Adrenal gland (tissue), 12 donors: Measurements from ENCODE around the gene PERCC1. TPM values are rescaled to one million over a fixed set of nuclear protein-coding genes. Genes with fewer than 3 reads are reported as not detected.

ENCODE experiments used
- DNase-seq, 7 donors: peaks; one replicate each; pipeline ENCODE4 v3.0.0-alpha.2; 2019 to 2020
- H3K27ac ChIP-seq, 5 donors: fragments of 200-600 bp; sonication (generic) in 4 of 5; 1 replicate in 3 of 5; 2 replicates in 2 of 5; pipeline versions ENCODE4 v1.5.1 to v1.8.0; 2016 to 2020; ENCODE audit warnings: mild to moderate bottlenecking in 1 of 5
- H3K27me3 ChIP-seq: fragments of 200-600 bp; 2 replicates; pipeline ENCODE4 v1.8.0; 2021
- H3K36me3 ChIP-seq, 2 donors: fragments of 200-600 bp; replicated peaks in 1 of 2; 1 replicate in 1 of 2; 2 replicates in 1 of 2; pipeline versions ENCODE4 v1.5.1 to v1.8.0; 2018 to 2022
- H3K4me1 ChIP-seq, 2 donors: fragments of 200-600 bp; replicated peaks in 1 of 2; 1 replicate in 1 of 2; 2 replicates in 1 of 2; pipeline versions ENCODE4 v1.5.1 to v1.8.0; 2018 to 2021
- H3K4me3 ChIP-seq, 4 donors: fragments of 200-600 bp; sonication (generic) in 3 of 4; one replicate each; pipeline ENCODE4 v1.5.1; 2016 to 2018
- H3K9me3 ChIP-seq, 3 donors: fragments of 200-600 bp; sonication (generic) in 1 of 3; replicated peaks in 1 of 3; 1 replicate in 2 of 3; 2 replicates in 1 of 3; pipeline versions ENCODE4 v1.5.1 to v1.8.0; 2016 to 2021
- CTCF ChIP-seq, 6 experiments: fragments of 450-650 bp in 4 of 6; fragments of 200-600 bp in 2 of 6; sonication (generic) in 1 of 6; IDR thresholded peaks; 1 replicate in 5 of 6; 2 replicates in 1 of 6; pipeline versions ENCODE4 v1.5.1 to v1.8.0; 2016 to 2021; ENCODE audit warnings: antibody characterized with exemption in 6 of 6, mild to moderate bottlenecking in 2 of 6, moderate library complexity in 1 of 6
- POLR2A ChIP-seq, 2 donors: fragments of 450-650 bp; IDR thresholded peaks; one replicate each; pipeline ENCODE4 v1.6.1; 2017; ENCODE audit warnings: antibody characterized with exemption in 2 of 2, mild to moderate bottlenecking in 2 of 2, moderate library complexity in 1 of 2
- WGBS, 4 donors: extraction: QIAGEN DNeasy Blood & Tissue Kit in 2 of 4; methylation state at CpG; one replicate each; pipeline versions ENCODE4 v1.1.5 to v1.1.7; 2013 to 2017; 5-methylcytosine and 5-hydroxymethylcytosine counted together
- intact Hi-C, 2 donors: fragments of 100-400 bp; cut with DNase I; formaldehyde crosslinking; loops; one replicate each; pipeline versions ENCODE4 v1.14.1 to v1.15.0; 2022 to 2023
- polyA plus RNA-seq, 3 donors: library from polyadenylated mRNA; stranded (reverse); fragments of 200-250 nt in 2 of 3; fragments of 350-450 nt in 1 of 3; fragmentation: Illumina TruSeq in 1 of 3; extraction: RNeasy Lipid Tissue Mini Kit (QIAGEN cat#74804) in 1 of 3; gene quantifications; one replicate each; pipeline ENCODE4 v1.2.3, GENCODE V29; 2013 to 2014
- total RNA-seq, 9 donors: library from RNA; depleted of rRNA in 4 of 9; stranded (reverse); fragments of >200 nt in 4 of 9; fragments of 120-200 nt in 1 of 9; fragmentation: NEBNext Ultra II Directional in 1 of 9; extraction: Animal tissue kit (Norgen Biotek cat#: 25700) in 1 of 9; gene quantifications; one replicate each; pipeline versions ENCODE4 v1.1.0 to v1.2.4, GENCODE V29; 2013 to 2023
- donor health status: healthy with polysubstance abuse.
- donor health status: Bipolar disorder and iron deficiency.
- donor health status: DM: yes; HTN: yes; CAD: no.
- donor health status: DM: no; HTN: no; CAD: no.
- donor health status: DM: no; HTN: no; CAD: no.
- donor health status: DM: yes; HTN: yes; CAD: no.

Gene PERCC1
- total and polyA plus RNA-seq, 12 donors = 0.69 TPM; not detected in 11

- Histone ChIP-seq H3K4me1 (peaks cover 6 to 18% of the 10 kb centered on the region in 2 donors), H3K4me3 (peak overlapping the region in 3 of 4 donors; percentile 71 to 97 (median 77)), H3K27me3 (no peaks in the 10 kb centered on the region), H3K9me3 (no peaks in the 10 kb centered on the region), H3K36me3 (no peaks in the 10 kb centered on the region), H3K27ac (peak overlapping the region; percentile 67 to 96 (median 92))
- peak in 6 of 7 donors; percentile 46 to 75 (median 61) for DNase-seq
- 0 to 1% (median 0%) methylated on average over 6 to 22 of the region's 22 CpGs; no CpG with 5 or more reads in 1 of the 4 donors for WGBS, 4 donors
- intact Hi-C loops = no loop called here
- TF ChIP-seq POLR2A (IDR thresholded peaks at IDR 0.05) = no peak
- no peak for TF ChIP-seq CTCF (IDR thresholded peaks at IDR 0.05)
Observed at GRCh38 chr16:1420111-1420539, 10.8 kb upstream of the PERCC1 start.

GRCh38 chr16:1422076-1422475 lies 8.8 kb upstream of the PERCC1 start:
- H3K36me3 ChIP-seq = no peaks in the 10 kb centered on the region
- H3K27ac ChIP-seq = peak overlapping the region in 2 of 5 donors; percentile 93 to 96
- peaks cover 6 to 18% of the 10 kb centered on the region in 2 donors for H3K4me1 ChIP-seq
- no peaks in the 10 kb centered on the region for H3K27me3 ChIP-seq
- H3K4me3 ChIP-seq = no peak overlapping the region
- H3K9me3 ChIP-seq = no peaks in the 10 kb centered on the region
- TF ChIP-seq POLR2A (IDR thresholded peaks at IDR 0.05) (no peak), CTCF (IDR thresholded peaks at IDR 0.05) (no peak)
- intact Hi-C loops = no loop called here
- 84 to 96% (median 88%) methylated on average over 10 of the region's 10 CpGs for WGBS, 4 donors
- DNase-seq = no peak

GRCh38 chr16:1424028-1424427 lies 6.8 kb upstream of the PERCC1 start:
- Histone ChIP-seq H3K4me1 (peaks cover 6 to 17% of the 10 kb centered on the region in 2 donors), H3K27me3 (no peaks in the 10 kb centered on the region), H3K36me3 (no peaks in the 10 kb centered on the region), H3K9me3 (no peaks in the 10 kb centered on the region), H3K4me3 (no peak overlapping the region), H3K27ac (no peak overlapping the region)
- no peak for TF ChIP-seq CTCF (IDR thresholded peaks at IDR 0.05)
- TF ChIP-seq POLR2A (IDR thresholded peaks at IDR 0.05) = no peak
- WGBS, 4 donors = 92 to 95% (median 93%) methylated on average over 12 of the region's 12 CpGs
- intact Hi-C loops = no loop called here
- DNase-seq = no peak

- WGBS, 4 donors = 84 to 93% (median 90%) methylated on average over 4 to 16 of the region's 16 CpGs
Observed at GRCh38 chr16:1425616-1426370, 5.1 kb upstream of the PERCC1 start.

More at GRCh38 chr16:1425616-1426370, 5.1 kb upstream of the PERCC1 start:
- intact Hi-C loops = no loop called here
- Histone ChIP-seq H3K27me3 (no peaks in the 10 kb centered on the region), H3K27ac (no peak overlapping the region), H3K9me3 (no peaks in the 10 kb centered on the region), H3K36me3 (no peaks in the 10 kb centered on the region), H3K4me3 (no peak overlapping the region), H3K4me1 (peaks cover 0 to 6% of the 10 kb centered on the region in 2 donors)
- DNase-seq = no peak
- no peak for TF ChIP-seq POLR2A (IDR thresholded peaks at IDR 0.05)
- no peak for TF ChIP-seq CTCF (IDR thresholded peaks at IDR 0.05)
